Fibroblast of skin of left biceps (primary cell): ENCODE results near the gene SIAH2.

Experiments
- DNase-seq, 2 experiments: peaks; one replicate each; pipeline ENCODE4 v3.0.0-alpha.2; 2013; ENCODE audit warnings: low read depth in 2 of 2

The SIAH2 gene

DNA sequence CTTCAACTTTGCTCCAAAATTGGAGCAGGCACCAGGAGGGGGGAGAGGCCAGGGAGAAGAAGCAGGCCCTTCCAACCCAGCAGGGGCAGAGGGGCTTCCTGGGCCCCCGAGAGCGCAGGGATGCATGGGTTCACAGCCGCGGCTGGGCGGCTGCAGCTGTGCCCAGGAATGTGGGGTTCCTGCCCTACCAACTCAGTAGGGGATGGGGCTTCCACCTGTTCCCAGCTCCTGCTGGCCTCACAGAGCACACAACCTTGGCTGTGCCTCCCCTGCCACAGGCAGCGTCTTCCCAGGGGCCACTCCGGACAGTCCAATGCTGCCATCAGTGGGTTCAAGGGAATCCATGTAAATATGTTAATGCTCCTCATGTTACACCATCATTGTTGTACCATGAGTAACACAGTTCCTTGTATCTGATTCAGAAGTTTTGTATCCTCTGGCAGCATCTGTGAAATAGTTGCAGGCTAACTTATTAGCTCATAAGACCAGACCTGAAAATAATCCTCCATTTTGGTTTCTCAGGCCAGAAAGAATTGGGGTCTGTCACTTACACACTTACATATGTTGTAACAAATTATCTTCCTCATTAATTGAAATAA lies 12.1 kb upstream of the SIAH2 start:
- peak; percentile 32 to 39 for DNase-seq

DNA sequence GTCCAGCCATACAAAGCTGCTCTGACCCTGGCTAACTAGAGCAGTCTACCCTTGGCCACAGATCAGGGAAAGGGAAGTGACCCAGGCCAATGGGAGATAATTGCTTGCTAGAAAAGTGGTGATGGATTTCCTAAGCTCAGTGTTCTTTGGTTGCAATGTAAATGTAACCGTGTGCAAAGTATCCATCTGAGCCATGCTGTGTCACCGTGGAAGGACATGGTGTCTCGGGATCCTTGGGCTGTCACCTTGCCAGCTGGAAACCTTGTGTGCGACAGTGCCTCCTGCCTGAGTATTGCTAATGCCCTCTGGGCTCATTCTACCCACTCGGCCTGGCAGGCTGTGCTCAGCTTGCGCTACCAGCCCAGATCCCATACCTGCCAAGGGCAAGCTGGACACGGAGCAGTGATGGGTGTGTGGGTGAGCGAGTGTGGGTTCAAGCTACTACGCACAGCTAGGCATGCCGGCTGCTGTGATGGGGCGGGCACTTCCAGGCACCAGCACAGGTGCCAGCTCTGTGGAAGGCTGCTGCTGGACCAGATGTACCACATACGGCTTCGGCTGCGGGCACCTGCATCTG lies 10.7 kb upstream of the SIAH2 start:
- no peak for DNase-seq

DNA sequence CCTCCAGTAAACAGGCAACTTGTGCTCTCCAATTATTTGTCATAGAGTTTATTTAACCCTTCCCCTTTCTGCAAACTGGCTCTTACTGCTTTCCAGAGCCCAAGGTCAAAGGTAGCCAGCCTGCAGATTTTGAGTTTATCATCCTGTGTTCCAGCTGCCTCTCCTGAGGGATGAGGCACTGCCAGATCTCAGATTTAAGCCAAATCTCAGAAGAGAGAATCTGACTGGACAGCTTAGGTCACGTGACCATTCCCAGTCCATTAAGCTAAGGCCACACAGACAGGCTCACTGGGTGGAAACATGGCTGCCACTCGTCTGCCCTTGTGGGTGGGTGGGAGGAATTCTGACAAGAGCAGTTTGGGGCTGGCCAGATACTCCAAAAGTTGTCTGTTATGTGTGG lies 8.6 kb upstream of the SIAH2 start:
- DNase-seq, result no peak

DNA sequence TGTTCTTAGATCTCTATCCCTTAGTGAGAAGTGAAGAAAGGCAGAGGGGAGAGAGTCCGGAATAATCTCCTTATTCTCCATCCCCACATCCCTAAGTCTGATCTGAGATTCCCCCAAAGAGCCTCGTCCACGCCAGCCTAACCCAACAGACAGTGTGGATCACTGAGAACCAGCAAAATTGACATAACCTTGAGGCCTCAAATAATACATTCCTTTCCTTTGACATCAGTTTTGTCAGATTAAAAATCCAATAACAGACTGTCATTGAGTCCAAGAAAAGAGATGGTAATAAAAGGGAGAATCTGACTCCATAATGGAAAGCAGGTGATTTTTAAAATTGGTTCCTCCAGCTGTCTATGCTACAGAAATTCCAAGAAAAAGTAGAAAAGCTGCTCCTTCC lies 7.7 kb upstream of the SIAH2 start:
- DNase-seq, result no peak

DNA sequence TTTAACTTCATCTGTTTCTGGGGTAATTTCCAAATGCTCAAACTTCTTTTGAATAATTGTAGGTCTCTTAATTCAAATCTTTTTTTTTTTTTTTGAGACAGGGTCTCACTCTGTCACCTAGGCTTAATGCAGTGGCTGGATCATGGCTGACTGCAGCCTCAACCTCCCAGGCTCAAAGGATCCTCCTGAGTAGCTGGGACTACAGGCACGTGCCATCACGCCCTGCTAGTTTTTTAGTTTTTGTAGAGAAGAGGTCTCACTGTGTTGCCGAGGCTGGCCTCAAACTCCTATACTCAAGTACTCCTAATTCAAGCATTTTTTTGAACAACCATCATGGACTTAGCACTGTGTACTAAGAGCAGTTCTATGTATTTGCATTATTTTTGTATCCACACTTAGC lies 3.8 kb upstream of the SIAH2 start:
- DNase-seq, result no peak

DNA sequence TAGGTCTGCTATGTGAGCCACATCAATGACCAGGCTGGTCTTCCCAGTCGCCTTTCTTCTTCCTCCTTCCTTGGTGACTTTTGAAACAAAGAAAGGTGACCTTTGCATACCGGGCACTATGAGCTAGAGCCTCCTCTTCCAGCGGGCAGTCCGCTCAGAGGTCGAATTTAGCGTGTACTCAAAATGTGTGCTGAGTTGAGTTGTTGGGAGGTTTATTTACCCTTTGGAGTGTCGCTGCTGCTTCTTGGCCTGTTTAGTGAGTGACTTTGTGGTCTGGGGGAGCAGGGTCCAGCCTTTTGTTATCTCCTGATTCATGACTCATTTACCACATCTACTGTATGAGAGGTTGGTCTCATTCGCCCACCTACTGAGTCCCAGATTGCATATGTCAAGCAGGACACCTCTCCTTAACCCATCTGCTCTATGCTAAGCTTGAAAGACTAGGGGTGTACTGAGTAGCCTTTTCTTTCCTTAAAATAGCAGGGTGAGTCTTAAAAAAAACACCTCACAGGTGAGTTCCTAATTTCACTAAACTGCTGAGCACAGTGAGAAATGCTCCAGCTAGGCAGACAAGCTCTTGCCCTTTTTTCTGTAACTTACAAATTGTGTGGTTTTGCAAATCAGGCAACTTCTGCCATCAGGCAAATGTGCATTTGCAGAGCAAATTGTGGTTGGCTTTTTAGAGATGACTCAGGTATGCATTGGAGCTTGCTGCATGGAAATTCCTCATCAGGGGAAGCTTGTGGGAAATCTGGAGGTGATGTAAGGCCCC lies 3.2 kb upstream of the SIAH2 start:
- DNase-seq, result peak; percentile 39 to 40

DNA sequence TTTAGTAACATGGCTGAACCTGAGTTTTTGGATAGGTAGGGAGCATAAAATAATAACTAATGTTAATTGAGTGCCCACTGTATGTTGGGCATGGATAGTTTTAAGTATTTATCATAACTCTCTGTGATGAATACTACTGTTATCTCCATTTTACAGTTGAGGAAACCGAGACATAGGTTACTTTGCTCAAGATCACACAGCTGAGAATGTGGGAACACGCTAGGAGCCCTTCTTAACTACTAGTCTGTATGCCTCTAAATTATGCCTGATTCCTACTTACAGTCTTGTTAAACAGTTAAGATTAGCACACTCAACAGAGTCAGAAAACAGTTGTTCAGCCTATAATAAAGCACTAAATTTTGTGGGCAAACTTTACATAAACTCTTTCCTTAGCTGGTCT lies 2.0 kb upstream of the SIAH2 start:
- DNase-seq, result no peak

DNA sequence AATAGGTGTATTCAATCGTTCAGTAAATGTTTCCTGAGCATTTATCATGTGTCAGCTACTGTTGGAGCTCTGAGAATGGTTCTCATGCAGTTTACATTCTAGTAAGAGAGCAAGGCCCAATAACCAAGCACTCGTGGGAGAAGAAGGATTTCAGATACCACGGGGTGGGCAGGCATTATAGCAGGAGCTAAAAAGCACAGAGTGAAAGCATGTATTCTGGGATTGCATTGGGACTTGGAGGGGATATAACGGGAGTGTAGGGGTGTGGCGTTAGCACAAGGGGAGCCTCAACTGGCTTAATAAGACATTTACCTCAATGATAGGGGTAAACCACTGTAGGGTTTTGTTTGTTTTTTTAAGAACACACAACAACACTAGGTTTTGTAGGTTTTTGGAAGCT lies 1.6 kb upstream of the SIAH2 start:
- DNase-seq, result no peak

DNA sequence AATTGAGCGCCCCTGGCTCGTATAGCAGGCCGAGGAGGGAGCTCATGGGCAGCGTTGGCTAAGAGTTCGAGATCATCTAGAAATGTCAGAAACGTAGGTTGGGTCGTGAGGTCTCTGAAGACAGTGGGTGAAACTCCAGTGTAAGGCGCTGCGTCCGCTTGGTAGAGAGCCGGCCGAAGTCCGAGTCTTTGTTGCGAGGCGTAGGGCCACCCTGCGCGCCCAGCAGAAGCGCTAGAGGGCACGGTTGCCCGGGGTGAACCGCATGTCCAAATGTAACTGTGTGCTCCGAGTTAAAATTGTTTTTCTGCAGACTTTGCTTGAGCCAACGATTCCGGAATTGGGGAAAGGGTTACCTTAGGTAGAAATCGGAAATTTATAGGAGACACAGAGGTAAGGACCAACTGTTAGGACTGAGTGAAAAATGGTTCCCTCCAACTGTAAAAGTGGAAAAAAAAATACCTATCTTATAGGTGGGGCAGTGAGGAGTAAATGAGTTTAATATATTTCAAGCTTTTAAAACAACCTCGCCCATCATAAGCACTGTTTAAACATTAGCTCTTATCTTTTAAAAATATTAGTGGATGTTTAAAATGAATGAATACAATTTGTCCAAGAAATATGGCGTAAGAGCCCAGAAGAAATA lies 993 bp upstream of the SIAH2 start:
- no peak for DNase-seq

DNA sequence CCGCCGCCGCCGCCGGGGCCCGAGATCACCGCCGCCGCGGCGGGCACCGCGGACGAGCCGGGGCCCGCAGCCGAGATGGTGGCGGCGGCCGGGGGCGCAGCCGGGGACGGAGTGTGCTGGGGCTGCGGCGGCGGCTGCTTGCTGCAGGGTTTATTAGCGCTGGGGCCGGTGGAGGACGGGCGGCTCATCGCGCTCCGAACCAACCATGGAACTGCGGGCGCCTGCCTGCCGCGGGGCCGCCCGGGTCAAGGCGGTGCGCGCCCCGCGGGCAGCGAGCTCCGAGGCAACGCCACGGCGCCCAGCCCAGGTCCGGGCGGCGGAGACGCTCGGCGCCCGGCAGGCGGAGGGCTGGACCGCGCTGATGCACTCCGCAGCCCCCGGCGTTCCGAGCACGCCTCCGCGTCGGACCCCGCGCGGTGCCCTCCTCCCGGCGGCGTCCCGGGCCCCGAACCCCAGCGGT lies 277 bp downstream of the SIAH2 start:
- no peak for DNase-seq

DNA sequence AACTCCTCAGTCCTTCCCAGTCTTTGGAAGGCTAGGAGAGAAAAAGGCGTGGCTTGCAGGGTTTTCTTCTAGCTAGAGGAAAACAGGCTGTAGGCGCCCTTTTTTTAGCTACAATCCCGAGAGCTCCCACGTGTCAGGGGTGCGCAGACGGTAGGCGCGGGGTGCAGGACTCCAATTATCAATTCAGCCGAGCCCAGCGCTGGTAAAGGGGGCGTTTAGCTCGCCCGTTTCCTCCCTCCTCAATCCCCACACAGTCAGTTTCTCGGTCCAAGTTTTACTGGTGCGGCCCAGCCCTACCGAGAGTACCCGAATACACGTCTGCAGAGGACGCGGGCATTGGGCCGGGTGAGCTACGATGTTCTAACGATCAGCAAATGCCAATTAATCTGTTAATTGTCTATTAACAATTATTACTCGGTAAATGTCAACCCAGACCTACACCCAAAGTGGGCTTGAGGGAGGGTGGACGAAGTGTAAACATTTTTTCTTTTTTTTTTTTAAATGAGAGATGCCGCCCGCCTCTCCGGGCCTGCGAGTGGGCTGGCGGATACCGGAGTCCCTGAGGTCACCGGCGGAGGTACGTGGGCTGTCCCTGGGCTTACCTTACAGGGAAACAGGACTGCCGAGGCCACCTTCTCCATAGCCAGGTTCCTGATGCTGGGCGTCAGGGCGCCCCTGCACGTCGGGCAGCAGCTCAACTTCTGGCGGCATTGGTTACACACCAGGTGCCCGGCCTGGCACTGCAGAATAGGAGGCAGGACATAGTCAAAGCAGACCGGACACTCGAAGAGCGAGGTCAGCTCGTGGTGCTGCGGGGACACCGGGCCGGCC lies 923 bp downstream of the SIAH2 start:
- peak in 1 of 2 experiments; percentile 22 for DNase-seq

DNA sequence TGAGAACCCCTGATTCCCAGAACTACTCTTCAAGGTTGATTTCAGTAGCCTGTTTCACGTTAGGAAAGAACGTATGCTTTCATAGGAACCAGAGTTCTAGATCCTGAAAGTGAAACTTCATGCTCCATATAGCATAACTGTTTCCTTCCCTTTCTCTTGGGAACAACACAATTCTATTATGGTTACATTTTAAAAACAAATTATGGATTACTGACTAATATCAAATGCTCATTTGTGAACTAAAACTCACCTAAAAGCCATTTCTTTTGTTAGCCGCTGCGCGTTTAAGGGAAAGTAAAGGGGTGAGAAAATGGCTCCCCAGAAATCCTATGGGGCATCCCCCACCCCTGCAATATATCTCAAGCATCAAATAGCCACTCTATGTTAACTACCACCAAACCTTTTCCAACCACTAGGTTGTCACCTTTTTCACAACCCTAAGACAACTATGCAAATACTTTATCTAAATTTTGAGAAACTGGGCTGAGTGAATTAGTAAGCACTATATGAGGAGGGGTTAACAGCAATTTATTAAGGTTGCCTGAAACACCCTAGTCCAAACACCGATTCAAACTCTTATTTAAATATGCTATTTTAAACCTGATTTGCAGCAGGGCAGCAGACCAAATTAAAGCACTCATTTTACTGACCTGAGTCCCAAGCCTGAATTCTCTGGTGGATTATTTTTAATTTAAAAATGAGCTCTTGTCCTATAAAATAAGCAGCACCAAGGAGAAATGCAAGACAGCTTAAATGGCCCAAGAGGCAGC lies 2.4 kb downstream of the SIAH2 start:
- no peak for DNase-seq

DNA sequence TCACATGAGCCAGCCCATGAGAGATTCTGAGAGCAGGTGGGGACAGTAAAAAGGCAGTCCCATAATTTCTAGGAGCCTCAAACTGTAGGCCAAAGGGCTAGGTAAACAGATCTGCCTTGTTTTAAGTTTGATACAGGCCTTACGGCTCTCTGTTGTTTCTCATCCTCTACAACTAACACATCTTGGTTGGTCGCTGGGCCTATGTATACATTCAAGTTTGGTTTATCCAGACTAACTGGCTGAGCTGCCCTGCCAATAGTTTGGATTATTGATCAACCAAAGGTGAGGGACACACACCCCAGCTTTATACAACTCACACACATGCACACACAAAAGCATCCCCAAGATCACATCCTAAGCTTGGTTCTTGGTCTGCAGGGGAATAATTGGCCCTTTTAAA lies 3.0 kb downstream of the SIAH2 start:
- DNase-seq, result no peak

DNA sequence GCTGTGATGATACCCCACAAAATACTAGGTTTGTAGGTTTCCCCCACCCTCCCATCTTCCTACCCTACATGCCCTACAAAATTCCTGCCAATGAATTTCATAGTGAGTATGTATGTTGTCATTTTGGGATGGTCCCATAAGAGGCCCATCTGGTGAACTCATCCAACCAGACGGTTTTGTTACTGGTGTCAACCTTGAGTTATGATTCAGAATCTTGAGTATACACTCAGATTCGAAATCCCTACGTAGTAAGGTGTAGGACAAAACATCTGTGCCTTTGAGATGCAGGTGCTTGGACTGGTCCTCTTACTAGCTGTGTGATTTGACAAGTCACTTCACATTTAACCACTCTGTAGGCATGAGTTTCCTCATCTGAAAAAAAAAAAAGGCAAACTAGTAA lies 3.6 kb downstream of the SIAH2 start:
- no peak for DNase-seq

DNA sequence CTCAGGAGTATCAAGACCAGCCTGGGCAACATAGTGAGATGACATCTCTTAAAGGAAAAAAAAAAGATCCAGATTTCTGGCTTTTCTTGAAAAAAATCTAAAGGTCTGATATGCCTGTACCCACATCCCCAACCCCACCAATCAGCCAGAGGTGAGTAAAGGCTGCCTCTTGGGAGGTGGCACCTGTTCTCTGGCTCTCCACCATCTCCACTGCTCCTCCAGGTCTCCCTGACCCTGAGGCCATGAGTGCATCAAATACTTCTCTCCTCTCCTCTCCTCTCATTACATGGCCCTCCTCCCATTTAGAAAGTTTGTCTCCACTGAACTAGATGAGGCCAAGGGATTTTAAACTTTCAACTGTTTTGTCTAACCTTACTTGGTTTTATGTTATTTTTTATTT lies 5.2 kb downstream of the SIAH2 start:
- no peak for DNase-seq

DNA sequence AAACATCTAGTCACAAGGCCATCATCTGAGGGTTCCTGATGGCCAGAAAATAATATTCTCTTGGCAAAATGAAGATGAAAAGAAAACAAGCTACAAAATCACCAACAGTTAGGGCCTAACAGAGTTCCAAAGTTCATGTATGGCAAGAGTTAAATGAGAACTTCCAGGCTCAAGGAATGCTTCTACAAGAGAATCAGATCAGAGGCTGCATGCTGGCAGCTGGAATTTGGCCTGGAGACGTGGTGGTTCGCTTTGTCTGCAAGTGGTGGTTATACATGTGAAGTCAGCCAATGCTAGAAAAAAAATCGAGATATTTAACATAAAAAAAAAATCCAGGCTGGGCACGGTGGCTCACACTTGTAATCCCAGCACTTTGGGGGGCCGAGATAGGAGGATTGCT lies 5.6 kb downstream of the SIAH2 start:
- DNase-seq, result no peak

DNA sequence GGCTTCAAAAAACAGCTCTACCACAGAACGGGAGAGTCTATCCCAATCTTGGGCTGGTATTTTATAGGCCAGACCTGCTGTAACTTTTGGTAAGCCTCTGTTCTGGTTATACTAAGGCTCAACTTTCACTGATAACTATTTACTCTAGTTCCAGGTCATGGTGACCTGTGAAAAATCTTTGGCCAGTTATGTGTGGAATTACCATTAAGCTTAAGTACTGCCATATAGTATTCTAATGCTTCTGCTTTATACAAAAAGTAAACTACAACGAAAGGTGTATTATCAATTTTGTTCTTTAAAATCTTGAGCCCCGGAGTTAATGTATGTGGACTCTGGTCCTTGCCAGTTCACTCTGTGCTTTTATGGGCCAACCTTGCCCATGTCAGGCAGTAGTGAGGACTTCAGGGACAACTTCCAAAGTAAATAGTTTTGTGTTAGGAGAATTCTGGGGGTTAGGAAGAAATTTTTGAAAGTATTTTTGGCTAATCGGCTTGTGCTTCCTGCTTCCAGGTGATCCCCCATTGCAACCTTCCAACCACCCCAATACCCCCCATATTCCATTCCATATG lies 6.4 kb downstream of the SIAH2 start:
- no peak for DNase-seq

DNA sequence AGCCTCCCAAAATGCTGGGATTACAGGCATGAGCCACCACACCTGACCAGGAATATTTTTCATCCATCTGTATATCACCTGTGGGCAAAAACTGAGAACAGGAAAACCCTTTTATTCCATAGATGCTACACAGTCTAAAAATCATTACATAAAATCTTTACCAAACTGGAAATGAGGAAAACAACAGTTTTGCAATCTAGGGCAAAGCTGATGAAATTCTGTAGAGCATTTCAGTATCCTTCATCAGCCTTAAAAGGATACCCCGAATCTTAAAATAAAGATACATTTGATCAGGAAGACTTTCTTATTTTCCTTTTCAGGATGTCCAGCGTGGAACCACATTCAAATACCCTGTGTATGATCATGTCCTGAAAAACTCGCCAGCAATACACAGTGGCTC lies 7.1 kb downstream of the SIAH2 start:
- DNase-seq, result no peak

DNA sequence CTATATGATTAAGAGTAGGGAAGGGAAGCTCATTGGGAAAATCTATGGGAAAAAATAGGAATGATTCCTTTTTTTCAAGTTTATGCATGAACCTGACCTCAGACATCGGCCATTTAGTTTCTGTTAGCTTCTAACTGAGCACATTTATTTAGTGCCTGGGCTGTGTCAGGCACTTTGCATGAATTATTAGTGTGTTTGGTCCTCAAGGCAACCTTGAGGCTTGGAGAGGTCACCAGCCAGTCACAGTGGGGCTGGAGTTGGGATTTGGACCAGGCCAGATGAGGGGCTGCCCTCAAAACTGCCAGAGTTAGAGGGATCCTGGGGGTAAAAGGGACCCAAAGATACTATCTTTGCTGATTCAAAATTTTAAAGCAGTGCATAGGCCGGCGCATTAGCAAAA lies 8.1 kb downstream of the SIAH2 start:
- DNase-seq, result no peak

DNA sequence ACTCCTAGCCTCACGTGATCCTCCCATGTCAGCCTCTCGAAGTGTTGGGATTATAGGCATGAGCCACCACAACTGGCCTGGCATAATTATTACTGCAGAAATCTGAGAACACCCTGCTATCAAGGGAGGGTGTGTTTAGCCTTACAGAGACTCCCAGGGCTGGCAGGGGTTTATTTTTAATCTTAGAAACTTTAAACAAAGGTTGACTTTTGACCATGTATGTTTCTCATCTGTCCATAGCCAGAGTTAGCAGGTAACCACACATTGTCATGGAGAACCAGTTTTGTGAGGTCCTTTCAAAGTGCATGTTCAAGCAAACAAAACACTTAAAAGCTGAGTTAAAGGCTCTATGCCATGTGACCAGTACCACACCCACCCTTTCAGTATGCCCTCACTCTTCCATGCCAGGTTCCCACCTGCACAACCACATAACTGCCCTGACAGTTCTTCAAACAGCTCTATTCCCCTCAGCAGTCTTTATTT lies 11.1 kb downstream of the SIAH2 start:
- DNase-seq, result no peak

DNA sequence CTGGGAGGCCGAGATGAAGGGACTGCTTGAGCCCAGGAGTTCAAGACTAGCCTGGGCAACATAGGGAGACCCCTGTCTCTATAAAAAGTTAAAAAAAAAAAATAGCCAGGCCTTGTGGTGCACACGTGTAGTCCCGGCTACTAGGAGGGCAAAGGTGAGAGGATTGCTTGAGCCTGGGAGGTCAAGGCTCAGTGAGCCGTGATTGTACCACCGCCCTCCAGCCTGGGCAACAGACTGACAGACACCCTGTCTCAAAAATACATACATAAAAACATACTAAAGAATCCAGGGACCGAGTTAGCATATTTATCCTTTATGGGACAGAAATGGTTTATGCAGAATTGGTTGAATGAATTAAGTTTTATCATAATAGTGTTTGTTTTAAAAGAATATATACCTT lies 13.7 kb downstream of the SIAH2 start:
- DNase-seq, result no peak
